K562 (cell line): ENCODE results near the gene EHBP1.

Experiments used
- CTCF ChIP-seq, 3 experiments: IDR thresholded peaks in 2 of 3; conservative IDR thresholded peaks in 1 of 3; 2 replicates each; pipeline ENCODE4 v1.5.1; 2011 to 2012; ENCODE audit warnings: low read length in 3 of 3, mild to moderate bottlenecking in 3 of 3, control low read depth in 2 of 3, improper control_type of control experiment in 1 of 3, inconsistent platforms in 1 of 3, low read depth in 1 of 3, mixed read lengths in 1 of 3, moderate library complexity in 1 of 3; ENCODE audit not compliant: insufficient read depth in 2 of 3
- KDM1A ChIP-seq, 2 experiments: fragments of 450-650 bp; IDR thresholded peaks; 2 replicates each; pipeline ENCODE4 v1.6.1; 2016; ENCODE audit warnings: mild to moderate bottlenecking in 2 of 2
- NEUROD1 ChIP-seq: fragments of 150-350 bp; IDR thresholded peaks from 2 replicates; pipeline ENCODE4 v1.6.1; 2014; ENCODE audit warnings: borderline replicate concordance, low read length, low read depth; ENCODE audit not compliant: partially characterized antibody
- NFE2L1 ChIP-seq: fragments of 450-650 bp; IDR thresholded peaks from 2 replicates; pipeline ENCODE4 v1.6.1; 2016; ENCODE audit warnings: missing genetic modification characterization, low read depth, mild to moderate bottlenecking, missing compliant biosample characterization, moderate library complexity, borderline replicate concordance
- ZNF655 ChIP-seq: fragments of 250-450 bp; sonication (Bioruptor Pico); IDR thresholded peaks from 2 replicates; pipeline ENCODE4 v1.5.0; 2021

GRCh38 chr2:63066265-63066664, 360.8 kb downstream of the EHBP1 start:
- TF ChIP-seq NFE2L1 (tag) (no peak), ZNF655 (no peak), KDM1A (IDR thresholded peaks at IDR 0.05) (no peak), CTCF (IDR thresholded peaks at IDR 0.05 in 2 of 3, conservative IDR thresholded peaks at IDR 0.05 in 1 of 3; ENCODE audit: insufficient read depth in 2 of 3, low read depth in 1 of 3, low read length in 3 of 3) (no peak), NEUROD1 (no peak)
